Liver (tissue), 9 donors: ENCODE data around the gene FADD. TPM values are rescaled to one million over a fixed set of nuclear protein-coding genes. Genes with fewer than 3 reads are reported as not detected.

Experiments used
- DNase-seq: peaks from one replicate; pipeline ENCODE4 v3.0.0-alpha.2; 2017; ENCODE audit warnings: low spot score
- H3K27ac ChIP-seq, 2 donors: one replicate each; pipeline ENCODE4 v1.7.0; 2013; ENCODE audit warnings: inconsistent platforms in 2 of 2, low read length in 2 of 2, control low read depth in 1 of 2, low read depth in 1 of 2, mild to moderate bottlenecking in 1 of 2
- H3K27me3 ChIP-seq, 4 donors: one replicate each; pipeline versions ENCODE4 v1.6.1 to v1.7.0; 2013; ENCODE audit warnings: low read length in 3 of 4, inconsistent platforms in 1 of 4, mild to moderate bottlenecking in 1 of 4, moderate library complexity in 1 of 4; ENCODE audit not compliant: control insufficient read depth in 4 of 4, insufficient read depth in 4 of 4
- H3K36me3 ChIP-seq, 4 donors: one replicate each; pipeline versions ENCODE4 v1.6.1 to v1.7.0; 2013; ENCODE audit warnings: low read length in 3 of 4, mild to moderate bottlenecking in 3 of 4, low read depth in 1 of 4, moderate library complexity in 1 of 4; ENCODE audit not compliant: control insufficient read depth in 4 of 4, insufficient read depth in 3 of 4
- H3K4me1 ChIP-seq, 4 donors: one replicate each; pipeline versions ENCODE4 v1.6.1 to v1.7.0; 2013; ENCODE audit warnings: low read length in 3 of 4, mild to moderate bottlenecking in 3 of 4, moderate library complexity in 1 of 4; ENCODE audit not compliant: control insufficient read depth in 4 of 4, insufficient read depth in 4 of 4
- H3K4me3 ChIP-seq, 3 donors: one replicate each; pipeline versions ENCODE4 v1.6.1 to v1.7.0; 2013; ENCODE audit warnings: low read length in 3 of 3, control low read depth in 1 of 3, low read depth in 1 of 3, mild to moderate bottlenecking in 1 of 3
- H3K9ac ChIP-seq, 2 donors: one replicate each; pipeline ENCODE4 v1.7.0; 2013; ENCODE audit warnings: low read length in 2 of 2, mild to moderate bottlenecking in 2 of 2, moderate library complexity in 2 of 2, control low read depth in 1 of 2, low read depth in 1 of 2
- H3K9me3 ChIP-seq, 4 donors: one replicate each; pipeline versions ENCODE4 v1.6.1 to v1.7.0; 2013; ENCODE audit warnings: low read length in 3 of 4; ENCODE audit not compliant: control insufficient read depth in 4 of 4
- ATF3 ChIP-seq: IDR thresholded peaks from 2 replicates; pipeline ENCODE4 v1.6.1; 2016; ENCODE audit warnings: antibody characterized with exemption
- CTCF ChIP-seq: fragments of 150-350 bp; IDR thresholded peaks from 2 replicates; pipeline ENCODE4 v1.5.1; 2017; ENCODE audit warnings: improper control_type of control experiment, low read depth, low read length; ENCODE audit not compliant: missing input control
- EGR1 ChIP-seq, 2 donors: IDR thresholded peaks; 2 replicates each; pipeline ENCODE4 v1.6.1; 2016 to 2018; ENCODE audit warnings: antibody characterized with exemption in 2 of 2, low read depth in 2 of 2
- FOXA1 ChIP-seq: IDR thresholded peaks from 2 replicates; pipeline ENCODE4 v1.6.1; 2016; ENCODE audit warnings: antibody characterized with exemption
- FOXA2 ChIP-seq: IDR thresholded peaks from 2 replicates; pipeline ENCODE4 v1.6.1; 2016; ENCODE audit warnings: antibody characterized with exemption
- GABPA ChIP-seq, 2 donors: IDR thresholded peaks in 1 of 2; conservative IDR thresholded peaks in 1 of 2; 2 replicates each; pipeline ENCODE4 v1.6.1; 2016; ENCODE audit warnings: antibody characterized with exemption in 2 of 2, mild to moderate bottlenecking in 1 of 2, moderate library complexity in 1 of 2
- HNF4A ChIP-seq, 2 donors: conservative IDR thresholded peaks; 2 replicates each; pipeline ENCODE4 v1.6.1; 2016; ENCODE audit warnings: antibody characterized with exemption in 2 of 2, mild to moderate bottlenecking in 2 of 2
- HNF4G ChIP-seq: IDR thresholded peaks from 2 replicates; pipeline ENCODE4 v1.6.1; 2016; ENCODE audit warnings: antibody characterized with exemption
- JUND ChIP-seq, 2 donors: IDR thresholded peaks; 2 replicates each; pipeline ENCODE4 v1.6.1; 2016; ENCODE audit warnings: antibody characterized with exemption in 2 of 2
- MAX ChIP-seq: IDR thresholded peaks from 2 replicates; pipeline ENCODE4 v1.6.1; 2016; ENCODE audit warnings: antibody characterized with exemption
- NR2F2 ChIP-seq: IDR thresholded peaks from 2 replicates; pipeline ENCODE4 v1.6.1; 2016; ENCODE audit warnings: antibody characterized with exemption
- RAD21 ChIP-seq, 2 donors: IDR thresholded peaks; 2 replicates each; pipeline ENCODE4 v1.6.1; 2016; ENCODE audit warnings: antibody characterized with exemption in 2 of 2, mild to moderate bottlenecking in 2 of 2
- REST ChIP-seq: IDR thresholded peaks from 2 replicates; pipeline ENCODE4 v1.6.1; 2016; ENCODE audit warnings: antibody characterized with exemption, mild to moderate bottlenecking
- RXRA ChIP-seq, 2 donors: IDR thresholded peaks; 2 replicates each; pipeline ENCODE4 v1.6.1; 2017 to 2018; ENCODE audit warnings: antibody characterized with exemption in 2 of 2, mild to moderate bottlenecking in 1 of 2
- SP1 ChIP-seq: IDR thresholded peaks from 2 replicates; pipeline ENCODE4 v1.6.1; 2018; ENCODE audit warnings: antibody characterized with exemption, mild to moderate bottlenecking
- TAF1 ChIP-seq: conservative IDR thresholded peaks from 2 replicates; pipeline ENCODE4 v1.6.1; 2016; ENCODE audit warnings: antibody characterized with exemption, mild to moderate bottlenecking
- YY1 ChIP-seq: IDR thresholded peaks from 2 replicates; pipeline ENCODE4 v1.6.1; 2016; ENCODE audit warnings: antibody characterized with exemption, mild to moderate bottlenecking
- ZBTB33 ChIP-seq: IDR thresholded peaks from 2 replicates; pipeline ENCODE4 v1.6.1; 2016; ENCODE audit warnings: antibody characterized with exemption
- WGBS: extraction: QIAGEN DNeasy Blood & Tissue Kit; methylation state at CpG from one replicate; pipeline ENCODE4 v1.1.7; 2013; 5-methylcytosine and 5-hydroxymethylcytosine counted together
- polyA plus RNA-seq, 2 donors: library from polyadenylated mRNA; stranded (reverse) in 1 of 2; unstranded in 1 of 2; fragments of 200-250 nt in 1 of 2; fragments of >200 nt in 1 of 2; fragmentation: Nextera tagmentation in 1 of 2; extraction: Ambion mirVana in 1 of 2; gene quantifications; one replicate each; pipeline versions ENCODE4 v1.2.1 to v1.2.3, GENCODE V29; 2013 to 2015
- total RNA-seq, 2 donors: library from RNA; depleted of rRNA; stranded (reverse); fragments of >200 nt; gene quantifications; one replicate each; pipeline ENCODE4 v1.2.3, GENCODE V29; 2014
- donor health status: healthy.
- donor health status: healthy.
- donor health status: healthy.
- donor health status: healthy.
- donor health status: healthy.

FADD gene
- total and polyA plus RNA-seq, 4 donors = 1.8 to 17.3 (median 14.8) TPM

GRCh38 chr11:70210051-70210501 lies 7.0 kb downstream of the FADD start:
- H3K4me3 ChIP-seq = no peak overlapping the region
- peaks cover 0 to 17% (median 11%) of the 10 kb centered on the region in 4 donors for H3K36me3 ChIP-seq
- no peaks in the 10 kb centered on the region for H3K27me3 ChIP-seq
- WGBS = 91% methylated on average over 8 of the region's 8 CpGs
- TF ChIP-seq ZBTB33 = no peak
- TF ChIP-seq NR2F2 = no peak
- no peak for TF ChIP-seq HNF4G
- TF ChIP-seq CTCF = no peak
- TF ChIP-seq MAX = no peak
- no peak for TF ChIP-seq JUND (IDR thresholded peaks at IDR 0.05)
- no peak for TF ChIP-seq ATF3
- no peak for TF ChIP-seq YY1
- H3K9ac ChIP-seq = no peak overlapping the region
- no peak for DNase-seq
- peaks cover 0 to 10% (median 2%) of the 10 kb centered on the region in 4 donors for H3K4me1 ChIP-seq
- H3K9me3 ChIP-seq = no peaks in the 10 kb centered on the region
- H3K27ac ChIP-seq = no peak overlapping the region

GRCh38 chr11:70210530-70210929 lies 7.4 kb downstream of the FADD start:
- DNase-seq = no peak
- peaks cover 0 to 17% (median 11%) of the 10 kb centered on the region in 4 donors for H3K36me3 ChIP-seq
- no peaks in the 10 kb centered on the region for H3K27me3 ChIP-seq
- H3K4me3 ChIP-seq = no peak overlapping the region
- no peak for TF ChIP-seq NR2F2
- no peak for TF ChIP-seq RAD21 (IDR thresholded peaks at IDR 0.05)
- TF ChIP-seq SP1 = no peak
- TF ChIP-seq REST = no peak
- no peak for TF ChIP-seq TAF1
- TF ChIP-seq MAX = no peak
- no peak for TF ChIP-seq ATF3
- no peak for TF ChIP-seq HNF4A (conservative IDR thresholded peaks at IDR 0.05)
- no peak for TF ChIP-seq YY1
- no peak for TF ChIP-seq GABPA (IDR thresholded peaks at IDR 0.05 in 1 of 2, conservative IDR thresholded peaks at IDR 0.05 in 1 of 2)
- TF ChIP-seq EGR1 (IDR thresholded peaks at IDR 0.05; ENCODE audit: low read depth in 2 of 2) = no peak
- TF ChIP-seq FOXA2 = no peak
- TF ChIP-seq RXRA (IDR thresholded peaks at IDR 0.05) = no peak
- no peak for TF ChIP-seq JUND (IDR thresholded peaks at IDR 0.05)
- no peak for TF ChIP-seq CTCF
- no peak for TF ChIP-seq ZBTB33
- no peak for TF ChIP-seq HNF4G
- no peak for TF ChIP-seq FOXA1
- H3K27ac ChIP-seq = no peak overlapping the region
- 82% methylated on average over 5 of the region's 5 CpGs for WGBS
- peaks cover 0 to 7% (median 1%) of the 10 kb centered on the region in 4 donors for H3K4me1 ChIP-seq
- no peak overlapping the region for H3K9ac ChIP-seq
- no peaks in the 10 kb centered on the region for H3K9me3 ChIP-seq
